Fibroblast of lung (primary cell): ENCODE data around the gene SPATA20.

ENCODE experiments used
- EZH2 ChIP-seq: IDR thresholded peaks from 2 replicates; pipeline ENCODE4 v1.5.1; 2012; ENCODE audit warnings: low read length, control low read depth, mild to moderate bottlenecking; ENCODE audit errors: missing control alignments
- TF ChIP-seq, protein P1 (sequence below), 2 donors: IDR thresholded peaks in 1 of 2; conservative IDR thresholded peaks in 1 of 2; 1 replicate in 1 of 2; 2 replicates in 1 of 2; pipeline ENCODE4 v1.5.1; 2011 to 2012; ENCODE audit warnings: low read length in 2 of 2, control low read depth in 1 of 2, inconsistent platforms in 1 of 2, low read depth in 1 of 2, mild to moderate bottlenecking in 1 of 2

DNA sequence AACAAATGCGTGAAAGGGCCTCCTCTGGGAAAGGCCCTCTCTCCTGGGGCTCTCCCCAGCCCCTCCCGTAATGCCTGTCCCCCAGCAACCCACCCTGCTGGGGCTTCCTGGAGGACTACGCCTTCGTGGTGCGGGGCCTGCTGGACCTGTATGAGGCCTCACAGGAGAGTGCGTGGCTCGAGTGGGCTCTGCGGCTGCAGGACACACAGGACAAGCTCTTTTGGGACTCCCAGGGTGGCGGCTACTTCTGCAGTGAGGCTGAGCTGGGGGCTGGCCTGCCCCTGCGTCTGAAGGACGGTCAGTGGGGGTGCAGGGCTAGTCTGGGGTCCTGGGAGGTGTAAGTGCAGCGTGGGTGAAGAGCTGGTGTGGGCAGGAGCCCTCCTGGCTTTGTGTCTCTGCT lies 4.9 kb downstream of the SPATA20 start:
- TF ChIP-seq, protein P1, sequence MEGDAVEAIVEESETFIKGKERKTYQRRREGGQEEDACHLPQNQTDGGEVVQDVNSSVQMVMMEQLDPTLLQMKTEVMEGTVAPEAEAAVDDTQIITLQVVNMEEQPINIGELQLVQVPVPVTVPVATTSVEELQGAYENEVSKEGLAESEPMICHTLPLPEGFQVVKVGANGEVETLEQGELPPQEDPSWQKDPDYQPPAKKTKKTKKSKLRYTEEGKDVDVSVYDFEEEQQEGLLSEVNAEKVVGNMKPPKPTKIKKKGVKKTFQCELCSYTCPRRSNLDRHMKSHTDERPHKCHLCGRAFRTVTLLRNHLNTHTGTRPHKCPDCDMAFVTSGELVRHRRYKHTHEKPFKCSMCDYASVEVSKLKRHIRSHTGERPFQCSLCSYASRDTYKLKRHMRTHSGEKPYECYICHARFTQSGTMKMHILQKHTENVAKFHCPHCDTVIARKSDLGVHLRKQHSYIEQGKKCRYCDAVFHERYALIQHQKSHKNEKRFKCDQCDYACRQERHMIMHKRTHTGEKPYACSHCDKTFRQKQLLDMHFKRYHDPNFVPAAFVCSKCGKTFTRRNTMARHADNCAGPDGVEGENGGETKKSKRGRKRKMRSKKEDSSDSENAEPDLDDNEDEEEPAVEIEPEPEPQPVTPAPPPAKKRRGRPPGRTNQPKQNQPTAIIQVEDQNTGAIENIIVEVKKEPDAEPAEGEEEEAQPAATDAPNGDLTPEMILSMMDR (conservative IDR thresholded peaks at IDR 0.05 in 1 of 2, IDR thresholded peaks at IDR 0.05 in 1 of 2; ENCODE audit: low read depth in 1 of 2, low read length in 2 of 2): no peak
- no peak for TF ChIP-seq EZH2
